Kidney (tissue), 14 donors: ENCODE results near the gene MSRB1. TPM values are rescaled to one million over a fixed set of nuclear protein-coding genes. Genes with fewer than 3 reads are reported as not detected.

Experiments used
- DNase-seq, 5 donors: peaks; one replicate each; pipeline ENCODE4 v3.0.0-alpha.2; 2013 to 2020
- FAIRE-seq: peaks from 2 replicates; lab custom pipeline; 2012; peaks lifted over from hg19 to GRCh38; lab: Jason Lieb, UNC
- H3K27ac ChIP-seq, 2 donors: one replicate each; pipeline ENCODE4 v1.7.0; 2013; ENCODE audit warnings: low read depth in 2 of 2, low read length in 2 of 2, inconsistent platforms in 1 of 2
- H3K27me3 ChIP-seq: one replicate; pipeline ENCODE4 v1.7.1; 2013; ENCODE audit warnings: low read length, inconsistent platforms; ENCODE audit not compliant: control insufficient read depth, insufficient read depth
- H3K36me3 ChIP-seq, 3 donors: one replicate each; pipeline versions ENCODE4 v1.7.0 to v1.7.1; 2013; ENCODE audit warnings: low read length in 3 of 3, control low read depth in 1 of 3, inconsistent platforms in 1 of 3; ENCODE audit not compliant: insufficient read depth in 3 of 3, control insufficient read depth in 2 of 3
- H3K4me1 ChIP-seq, 3 donors: one replicate each; pipeline versions ENCODE4 v1.7.0 to v1.7.1; 2013; ENCODE audit warnings: low read length in 3 of 3, inconsistent platforms in 1 of 3, low read depth in 1 of 3; ENCODE audit not compliant: control insufficient read depth in 2 of 3, insufficient read depth in 2 of 3
- H3K4me3 ChIP-seq, 3 donors: one replicate each; pipeline versions ENCODE4 v1.7.0 to v1.8.1; 2013; ENCODE audit warnings: low read length in 3 of 3, control low read depth in 1 of 3, inconsistent platforms in 1 of 3
- H3K9ac ChIP-seq, 3 donors: one replicate each; pipeline versions ENCODE4 v1.7.0 to v1.7.1; 2013; ENCODE audit warnings: low read length in 3 of 3, control low read depth in 1 of 3, inconsistent platforms in 1 of 3
- H3K9me3 ChIP-seq, 3 donors: one replicate each; pipeline versions ENCODE4 v1.7.0 to v1.7.1; 2013; ENCODE audit warnings: low read length in 3 of 3, control low read depth in 1 of 3, inconsistent platforms in 1 of 3; ENCODE audit not compliant: control insufficient read depth in 2 of 3, insufficient read depth in 1 of 3
- CTCF ChIP-seq: IDR thresholded peaks from 3 replicates; pipeline ENCODE4 v1.5.1; 2012; ENCODE audit warnings: mild to moderate bottlenecking, moderate library complexity, borderline replicate concordance; ENCODE audit not compliant: insufficient read depth; ENCODE audit errors: extremely low read depth
- intact Hi-C: fragments of 100-400 bp; cut with DNase I; formaldehyde crosslinking; loops from one replicate; pipeline ENCODE4 v1.11.1; 2022
- polyA plus RNA-seq: library from polyadenylated mRNA; stranded (reverse); fragments of 350-450 nt; fragmentation: Illumina TruSeq; extraction: RNeasy Lipid Tissue Mini Kit (QIAGEN cat#74804); gene quantifications from one replicate; pipeline ENCODE4 v1.2.3, GENCODE V29; 2014; ENCODE audit warnings: low read depth, low replicate concordance; ENCODE audit not compliant: insufficient read depth
- total RNA-seq: library from RNA; stranded (reverse); fragmentation: NEBNext Ultra II Directional; extraction: Animal tissue kit (Norgen Biotek cat#: 25700); gene quantifications from one replicate; pipeline ENCODE4 v1.2.1, GENCODE V29; 2021
- donor health status: control.
- donor health status: control.
- donor health status: control.
- donor health status: control.
- donor health status: control.
- donor health status: DM: yes; HTN: yes; CAD: no.
- donor health status: Normal renal cell carcinoma (clear cell type).

Gene MSRB1
- total and polyA plus RNA-seq, 2 donors from 2014 or later: 32.0 to 189 TPM

- H3K9ac ChIP-seq: peak overlapping the region in 1 of 3 donors; percentile 19
- peaks cover 19% of the 10 kb centered on the region for H3K27me3 ChIP-seq
- no peak overlapping the region for H3K27ac ChIP-seq
- no peak for TF ChIP-seq CTCF
- H3K36me3 ChIP-seq: peaks cover 0 to 1% (median under 1%) of the 10 kb centered on the region in 3 donors
- intact Hi-C loops: no loop called here
- no peaks in the 10 kb centered on the region for H3K9me3 ChIP-seq
- H3K4me3 ChIP-seq: no peak overlapping the region
- FAIRE-seq (no peak), DNase-seq (no peak)
- H3K4me1 ChIP-seq: peaks cover 0 to 14% (median 0%) of the 10 kb centered on the region in 3 donors
These were observed 48.6 kb upstream of the MSRB1 start for GRCh38 chr16:1991588-1991947.

- Histone ChIP-seq H3K4me1 (peaks cover 0 to 14% (median 0%) of the 10 kb centered on the region in 3 donors), H3K27me3 (peaks cover 19% of the 10 kb centered on the region), H3K9me3 (no peaks in the 10 kb centered on the region), H3K9ac (peak overlapping the region in 1 of 3 donors; percentile 46), H3K4me3 (peak overlapping the region in 1 of 3 donors; percentile 39), H3K36me3 (peaks cover 0 to 5% (median 4%) of the 10 kb centered on the region in 3 donors), H3K27ac (no peak overlapping the region)
- FAIRE-seq: no peak
- no peak for TF ChIP-seq CTCF
- intact Hi-C loops: no loop called here
- DNase-seq: no peak
These were observed 48.1 kb upstream of the MSRB1 start for GRCh38 chr16:1991135-1991551.

- H3K4me3 ChIP-seq: peak overlapping the region in 1 of 3 donors; percentile 39
- peaks cover 19% of the 10 kb centered on the region for H3K27me3 ChIP-seq
- intact Hi-C loops: no loop called here
These were observed 47.5 kb upstream of the MSRB1 start for GRCh38 chr16:1990351-1991134.

More at GRCh38 chr16:1990351-1991134, 47.5 kb upstream of the MSRB1 start:
- Histone ChIP-seq H3K36me3 (peaks cover 0 to 11% (median 8%) of the 10 kb centered on the region in 3 donors), H3K4me1 (peaks cover 0 to 14% (median 0%) of the 10 kb centered on the region in 3 donors), H3K27ac (no peak overlapping the region), H3K9ac (peak overlapping the region in 2 of 3 donors; percentile 46), H3K9me3 (no peaks in the 10 kb centered on the region)
- TF ChIP-seq CTCF: no peak
- FAIRE-seq (no peak), DNase-seq (peak in 4 of 5 donors; percentile 55 to 82 (median 64))
